ENCODE data around the gene TSC2. TPM values are rescaled to one million over a fixed set of nuclear protein-coding genes. Genes with fewer than 3 reads are reported as not detected.
"Not testable (repeated sequence)": the region's sequence is repeated elsewhere in the genome, so short reads cannot be mapped to it uniquely, and the experiment has no call there.

Gene TSC2
- total RNA-seq, 2 experiments from 2014 or later = 56.6 to 63.9 TPM

GRCh38 chr16:2122429-2122828, 74.6 kb downstream of the TSC2 start:
- H3K9me3 Mint-ChIP-seq = no peaks in the 10 kb centered on the region
- ChIA-PET CTCF (interaction anchor here (1.5 kb wide), 1 partner anchor 19 kb away, joined by 3 read pairs; no protein-coding TSS in a partner anchor), POLR2A (no interaction called here)
- H3K27me3 Mint-ChIP-seq = no peaks in the 10 kb centered on the region
- no peaks in the 10 kb centered on the region for H3K36me3 Mint-ChIP-seq
- H3K4me1 Mint-ChIP-seq (ENCODE audit: low read depth) = peaks cover 4% of the 10 kb centered on the region
- intact Hi-C loops (cut with micrococcal nuclease) = no loop called here
- no peak overlapping the region for H3K27ac Mint-ChIP-seq
- DNase-seq = no peak
- H3K4me3 Mint-ChIP-seq = no peak overlapping the region

GRCh38 chr16:2122934-2123683, 75.3 kb downstream of the TSC2 start:
- H3K4me3 Mint-ChIP-seq; H3K4me1 Mint-ChIP-seq (ENCODE audit: low read depth); H3K27ac Mint-ChIP-seq; H3K9me3 Mint-ChIP-seq; DNase-seq; CTCF ChIA-PET; H3K27me3 Mint-ChIP-seq; intact Hi-C loops (cut with micrococcal nuclease); POLR2A ChIA-PET; H3K36me3 Mint-ChIP-seq: not testable (repeated sequence)

GRCh38 chr16:2123706-2124376, 76.1 kb downstream of the TSC2 start:
- H3K9me3 Mint-ChIP-seq; H3K27ac Mint-ChIP-seq; DNase-seq; intact Hi-C loops (cut with micrococcal nuclease); H3K27me3 Mint-ChIP-seq; H3K4me3 Mint-ChIP-seq; H3K4me1 Mint-ChIP-seq (ENCODE audit: low read depth); CTCF ChIA-PET; H3K36me3 Mint-ChIP-seq; POLR2A ChIA-PET: not testable (repeated sequence)

- H3K36me3 Mint-ChIP-seq; H3K4me3 Mint-ChIP-seq; intact Hi-C loops (cut with micrococcal nuclease); H3K27ac Mint-ChIP-seq; CTCF ChIA-PET; H3K4me1 Mint-ChIP-seq (ENCODE audit: low read depth); POLR2A ChIA-PET; H3K9me3 Mint-ChIP-seq; H3K27me3 Mint-ChIP-seq; DNase-seq: not testable (repeated sequence)
Observed at GRCh38 chr16:2124377-2124693, 76.5 kb downstream of the TSC2 start.

GRCh38 chr16:2124694-2125444, 77.1 kb downstream of the TSC2 start:
- H3K4me1 Mint-ChIP-seq (ENCODE audit: low read depth); CTCF ChIA-PET; H3K27ac Mint-ChIP-seq; POLR2A ChIA-PET; DNase-seq; H3K9me3 Mint-ChIP-seq; H3K4me3 Mint-ChIP-seq; H3K36me3 Mint-ChIP-seq; H3K27me3 Mint-ChIP-seq; intact Hi-C loops (cut with micrococcal nuclease): not testable (repeated sequence)

GRCh38 chr16:2125609-2126008, 77.8 kb downstream of the TSC2 start:
- H3K27ac Mint-ChIP-seq; H3K4me1 Mint-ChIP-seq (ENCODE audit: low read depth); H3K27me3 Mint-ChIP-seq; H3K36me3 Mint-ChIP-seq; H3K9me3 Mint-ChIP-seq; CTCF ChIA-PET; H3K4me3 Mint-ChIP-seq; intact Hi-C loops (cut with micrococcal nuclease); DNase-seq; POLR2A ChIA-PET: not testable (repeated sequence)

- POLR2A ChIA-PET, H3K27ac Mint-ChIP-seq: not testable (repeated sequence)
Observed at GRCh38 chr16:2126161-2126743, 78.5 kb downstream of the TSC2 start.

GRCh38 chr16:2126928-2127556, 79.3 kb downstream of the TSC2 start:
- CTCF ChIA-PET; H3K27me3 Mint-ChIP-seq; intact Hi-C loops (cut with micrococcal nuclease); H3K27ac Mint-ChIP-seq; POLR2A ChIA-PET; H3K36me3 Mint-ChIP-seq; H3K4me3 Mint-ChIP-seq; H3K4me1 Mint-ChIP-seq (ENCODE audit: low read depth); H3K9me3 Mint-ChIP-seq; DNase-seq: not testable (repeated sequence)

More at GRCh38 chr16:2126161-2126743, 78.5 kb downstream of the TSC2 start:
- DNase-seq; H3K27me3 Mint-ChIP-seq; H3K4me3 Mint-ChIP-seq; H3K9me3 Mint-ChIP-seq; H3K4me1 Mint-ChIP-seq (ENCODE audit: low read depth); CTCF ChIA-PET; intact Hi-C loops (cut with micrococcal nuclease); H3K36me3 Mint-ChIP-seq: not testable (repeated sequence)

GRCh38 chr16:2127630-2128280, 80.0 kb downstream of the TSC2 start:
- H3K27me3 Mint-ChIP-seq; intact Hi-C loops (cut with micrococcal nuclease); H3K4me3 Mint-ChIP-seq; H3K9me3 Mint-ChIP-seq; H3K27ac Mint-ChIP-seq; POLR2A ChIA-PET; H3K4me1 Mint-ChIP-seq (ENCODE audit: low read depth); CTCF ChIA-PET; H3K36me3 Mint-ChIP-seq: not testable (repeated sequence)
- peak; percentile 38 for DNase-seq

GRCh38 chr16:2129251-2129650, 81.5 kb downstream of the TSC2 start:
- H3K4me3 Mint-ChIP-seq; H3K27me3 Mint-ChIP-seq; H3K36me3 Mint-ChIP-seq; H3K27ac Mint-ChIP-seq; H3K4me1 Mint-ChIP-seq (ENCODE audit: low read depth); intact Hi-C loops (cut with micrococcal nuclease); DNase-seq; POLR2A ChIA-PET; H3K9me3 Mint-ChIP-seq; CTCF ChIA-PET: not testable (repeated sequence)

- H3K9me3 Mint-ChIP-seq; H3K27ac Mint-ChIP-seq; CTCF ChIA-PET; H3K4me1 Mint-ChIP-seq (ENCODE audit: low read depth); H3K36me3 Mint-ChIP-seq; DNase-seq; intact Hi-C loops (cut with micrococcal nuclease); H3K27me3 Mint-ChIP-seq; POLR2A ChIA-PET; H3K4me3 Mint-ChIP-seq: not testable (repeated sequence)
Observed at GRCh38 chr16:2129890-2130447, 82.2 kb downstream of the TSC2 start.

GRCh38 chr16:2133797-2134196, 86.0 kb downstream of the TSC2 start:
- H3K27me3 Mint-ChIP-seq; H3K27ac Mint-ChIP-seq; H3K36me3 Mint-ChIP-seq; CTCF ChIA-PET; H3K4me1 Mint-ChIP-seq (ENCODE audit: low read depth); DNase-seq; intact Hi-C loops (cut with micrococcal nuclease); POLR2A ChIA-PET; H3K4me3 Mint-ChIP-seq; H3K9me3 Mint-ChIP-seq: not testable (repeated sequence)
